H9 (cell line): ENCODE results near the gene ENDOV. TPM values are rescaled to one million over a fixed set of nuclear protein-coding genes. Genes with fewer than 3 reads are reported as not detected.

ENCODE experiments used
- DNase-seq: peaks from one replicate; pipeline ENCODE4 v3.0.0-alpha.2; 2017
- H2AFZ ChIP-seq: one replicate; pipeline ENCODE4 v1.6.1; 2013; ENCODE audit warnings: mild to moderate bottlenecking, low read length, control low read depth, moderate library complexity
- H2AK5ac ChIP-seq: 2 replicates; pipeline ENCODE4 v1.6.1; 2013; ENCODE audit warnings: low read length, control low read depth, mixed read lengths; ENCODE audit not compliant: insufficient read length
- H2BK120ac ChIP-seq: one replicate; pipeline ENCODE4 v1.6.1; 2013; ENCODE audit warnings: low read depth, mild to moderate bottlenecking, low read length, control low read depth, inconsistent platforms; ENCODE audit not compliant: poor library complexity, severe bottlenecking
- H2BK12ac ChIP-seq: 2 replicates; pipeline ENCODE4 v1.6.1; 2013; ENCODE audit warnings: low read length, control low read depth, mixed read lengths, low read depth; ENCODE audit not compliant: insufficient read length
- H2BK15ac ChIP-seq: 2 replicates; pipeline ENCODE4 v1.6.1; 2013; ENCODE audit warnings: low read depth, low read length, control low read depth
- H2BK20ac ChIP-seq: one replicate; pipeline ENCODE4 v1.6.1; 2013; ENCODE audit warnings: low read depth, mild to moderate bottlenecking, low read length, control low read depth, inconsistent platforms; ENCODE audit not compliant: poor library complexity, severe bottlenecking
- H2BK5ac ChIP-seq: 2 replicates; pipeline ENCODE4 v1.6.1; 2013; ENCODE audit warnings: low read length, control low read depth, mixed read lengths; ENCODE audit not compliant: insufficient read length
- H3K14ac ChIP-seq: 2 replicates; pipeline ENCODE4 v1.6.1; 2013; ENCODE audit warnings: low read length, control low read depth; ENCODE audit not compliant: insufficient read depth
- H3K18ac ChIP-seq: 2 replicates; pipeline ENCODE4 v1.6.1; 2013; ENCODE audit warnings: low read depth, mild to moderate bottlenecking, mixed read lengths, low read length, control low read depth; ENCODE audit not compliant: insufficient read length
- H3K23ac ChIP-seq: 2 replicates; pipeline ENCODE4 v1.6.1; 2013; ENCODE audit warnings: low read length, control low read depth, mixed read lengths, low read depth; ENCODE audit not compliant: insufficient read length
- H3K23me2 ChIP-seq: 2 replicates; pipeline ENCODE4 v1.6.1; 2013; ENCODE audit warnings: low read depth, mild to moderate bottlenecking, mixed read lengths, low read length, control low read depth; ENCODE audit not compliant: insufficient read length, poor library complexity, severe bottlenecking
- H3K27ac ChIP-seq: 2 replicates; pipeline ENCODE4 v1.5.1; 2013; ENCODE audit warnings: low read length, control low read depth, mixed read lengths, low read depth; ENCODE audit not compliant: insufficient read length
- H3K27me3 ChIP-seq: 2 replicates; pipeline ENCODE4 v1.6.1; 2013; ENCODE audit warnings: low read length, control low read depth, inconsistent platforms; ENCODE audit not compliant: insufficient read depth
- H3K4ac ChIP-seq: 2 replicates; pipeline ENCODE4 v1.6.1; 2013; ENCODE audit warnings: low read depth, mild to moderate bottlenecking, control low read depth, inconsistent platforms, low read length, moderate library complexity
- H3K4me1 ChIP-seq: 2 replicates; pipeline ENCODE4 v1.6.1; 2013; ENCODE audit warnings: low read length, control low read depth, inconsistent platforms; ENCODE audit not compliant: insufficient read depth
- H3K4me2 ChIP-seq: 2 replicates; pipeline ENCODE4 v1.6.1; 2013; ENCODE audit warnings: low read length, control low read depth, mixed read lengths; ENCODE audit not compliant: insufficient read length, insufficient read depth
- H3K56ac ChIP-seq: 2 replicates; pipeline ENCODE4 v1.6.1; 2013; ENCODE audit warnings: low read depth, mild to moderate bottlenecking, mixed read lengths, low read length, control low read depth; ENCODE audit not compliant: insufficient read length
- H3K79me1 ChIP-seq: 2 replicates; pipeline ENCODE4 v1.6.1; 2013; ENCODE audit warnings: low read depth, mild to moderate bottlenecking, moderate library complexity, low read length, control low read depth, inconsistent platforms; ENCODE audit not compliant: insufficient read depth, poor library complexity, severe bottlenecking
- H3K79me2 ChIP-seq: 2 replicates; pipeline ENCODE4 v1.6.1; 2013; ENCODE audit warnings: low read length, control low read depth, inconsistent platforms; ENCODE audit not compliant: insufficient read depth
- H3K9ac ChIP-seq: 2 replicates; pipeline ENCODE4 v1.6.1; 2013; ENCODE audit warnings: low read length, control low read depth, mixed read lengths; ENCODE audit not compliant: insufficient read length; ENCODE audit errors: extremely low read depth
- H3K9me3 ChIP-seq: one replicate; pipeline ENCODE4 v1.6.1; 2013; ENCODE audit warnings: low read depth, low read length, inconsistent platforms; ENCODE audit not compliant: control insufficient read depth
- H3T11ph ChIP-seq: one replicate; pipeline ENCODE4 v1.6.1; 2013; ENCODE audit warnings: mild to moderate bottlenecking, low read length, control low read depth, inconsistent platforms
- H4K20me1 ChIP-seq: one replicate; pipeline ENCODE4 v1.6.1; 2013; ENCODE audit not compliant: control insufficient read depth, insufficient read length, insufficient read depth
- H4K5ac ChIP-seq: 2 replicates; pipeline ENCODE4 v1.6.1; 2013; ENCODE audit warnings: low read depth, mild to moderate bottlenecking, mixed read lengths, low read length, control low read depth; ENCODE audit not compliant: insufficient read length
- H4K8ac ChIP-seq: replicated peaks from 2 replicates; pipeline ENCODE4 v1.6.1; 2013; ENCODE audit warnings: low read length, control low read depth, mixed read lengths, low read depth; ENCODE audit not compliant: insufficient read length
- H4K91ac ChIP-seq: 2 replicates; pipeline ENCODE4 v1.6.1; 2013; ENCODE audit warnings: low read depth, mild to moderate bottlenecking, moderate library complexity, mixed read lengths, low read length, control low read depth; ENCODE audit not compliant: insufficient read length
- H3K27ac Mint-ChIP-seq, 3 experiments: 2 replicates in 2 of 3; 3 replicates in 1 of 3; pipeline ENCODE4 v1.8.0; 2020 to 2021; ENCODE audit warnings: mixed read lengths in 3 of 3, mild to moderate bottlenecking in 1 of 3, moderate library complexity in 1 of 3
- H3K27me3 Mint-ChIP-seq: 2 replicates; pipeline ENCODE4 v1.8.0; 2021; ENCODE audit warnings: low read depth, mild to moderate bottlenecking, moderate library complexity, mixed read lengths
- H3K36me3 Mint-ChIP-seq, 3 experiments: 2 replicates in 2 of 3; 3 replicates in 1 of 3; pipeline ENCODE4 v1.8.0; 2020 to 2021; ENCODE audit warnings: low read depth in 3 of 3, mixed read lengths in 3 of 3; ENCODE audit not compliant: insufficient read depth in 1 of 3
- H3K4me1 Mint-ChIP-seq, 2 experiments: 2 replicates each; pipeline ENCODE4 v1.8.0; 2020; ENCODE audit warnings: mixed read lengths in 2 of 2
- H3K4me3 Mint-ChIP-seq, 2 experiments: 2 replicates in 1 of 2; 3 replicates in 1 of 2; pipeline ENCODE4 v1.8.0; 2020 to 2021; ENCODE audit warnings: mild to moderate bottlenecking in 2 of 2, mixed read lengths in 2 of 2, moderate library complexity in 1 of 2
- H3K9me3 Mint-ChIP-seq, 2 experiments: 2 replicates in 1 of 2; 3 replicates in 1 of 2; pipeline ENCODE4 v1.8.0; 2020; ENCODE audit warnings: mild to moderate bottlenecking in 2 of 2, mixed read lengths in 2 of 2, moderate library complexity in 1 of 2
- WGBS: extraction: QIAGEN DNeasy Blood & Tissue Kit; methylation state at CpG from one replicate; pipeline ENCODE4 v1.1.7; 2013; ENCODE audit warnings: missing lambda C conversion rate, low lambda C conversion rate, mixed read lengths; ENCODE audit not compliant: insufficient read length; ENCODE audit errors: extremely low coverage; 5-methylcytosine and 5-hydroxymethylcytosine counted together
- total RNA-seq: library from RNA; stranded (reverse); gene quantifications from 2 replicates; pipeline ENCODE4 v1.2.1, GENCODE V29; 2021
- TF ChIP-seq, protein P1 (sequence below): fragments of 200-600 bp; sonication (generic); conservative IDR thresholded peaks from 3 replicates; pipeline ENCODE4 v1.8.0; 2021; ENCODE audit warnings: antibody characterized with exemption, mild to moderate bottlenecking

ENDOV gene
- total RNA-seq, 1 experiment from 2014 or later = 17.1 TPM

DNA sequence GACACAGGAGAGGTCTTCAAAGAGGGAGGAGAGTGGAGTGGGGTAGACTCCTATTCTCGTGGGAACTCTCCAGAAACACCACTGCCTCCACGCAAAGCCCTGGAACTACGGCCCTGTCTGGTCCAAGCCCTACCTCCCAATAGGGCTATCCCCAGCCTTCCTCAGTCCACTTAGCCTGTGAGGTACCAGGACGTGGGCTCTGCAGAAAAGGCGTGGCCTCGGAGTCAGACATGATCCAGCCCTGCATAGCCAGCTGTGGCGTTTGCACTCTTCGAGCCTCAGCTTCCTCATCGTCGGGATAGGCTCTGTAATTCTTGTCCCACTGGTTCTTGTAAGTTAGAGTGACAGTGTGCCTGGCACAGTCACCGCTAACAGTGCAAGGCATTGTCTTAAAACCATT lies 13.8 kb downstream of the ENDOV start:
- no peak overlapping the region for H2AFZ ChIP-seq
- H2BK12ac ChIP-seq = no peak overlapping the region
- peaks cover 6% of the 10 kb centered on the region for H3K27me3 Mint-ChIP-seq
- no peak overlapping the region; a peak in 1 of 7 replicates for H3K27ac Mint-ChIP-seq
- no peaks in the 10 kb centered on the region for H3K36me3 Mint-ChIP-seq
- no peak overlapping the region for H4K8ac ChIP-seq
- no peak overlapping the region for H3K14ac ChIP-seq
- H3K56ac ChIP-seq = no peak overlapping the region
- no peaks in the 10 kb centered on the region for H3K4me1 ChIP-seq
- H2BK5ac ChIP-seq = no peak overlapping the region
- H3T11ph ChIP-seq = no peak overlapping the region
- H3K9ac ChIP-seq = no peak overlapping the region
- H3K79me1 ChIP-seq = no peaks in the 10 kb centered on the region
- H3K23me2 ChIP-seq = no peaks in the 10 kb centered on the region
- H4K5ac ChIP-seq = no peak overlapping the region
- H3K4ac ChIP-seq = no peak overlapping the region
- H2BK15ac ChIP-seq = no peak overlapping the region
- H3K23ac ChIP-seq = no peak overlapping the region
- H3K4me2 ChIP-seq = no peak overlapping the region
- no peaks in the 10 kb centered on the region for H3K27me3 ChIP-seq
- H2AK5ac ChIP-seq = no peak overlapping the region
- H3K9me3 Mint-ChIP-seq = no peaks in the 10 kb centered on the region
- no CpG with 5 or more reads among the region's 11 CpGs for WGBS
- no peaks in the 10 kb centered on the region for H3K9me3 ChIP-seq
- no peak overlapping the region for H2BK120ac ChIP-seq
- H3K4me3 Mint-ChIP-seq = no peak overlapping the region
- no peaks in the 10 kb centered on the region for H4K20me1 ChIP-seq
- DNase-seq = no peak
- no peak overlapping the region for H4K91ac ChIP-seq
- no peak overlapping the region for H3K27ac ChIP-seq
- TF ChIP-seq, protein P1, sequence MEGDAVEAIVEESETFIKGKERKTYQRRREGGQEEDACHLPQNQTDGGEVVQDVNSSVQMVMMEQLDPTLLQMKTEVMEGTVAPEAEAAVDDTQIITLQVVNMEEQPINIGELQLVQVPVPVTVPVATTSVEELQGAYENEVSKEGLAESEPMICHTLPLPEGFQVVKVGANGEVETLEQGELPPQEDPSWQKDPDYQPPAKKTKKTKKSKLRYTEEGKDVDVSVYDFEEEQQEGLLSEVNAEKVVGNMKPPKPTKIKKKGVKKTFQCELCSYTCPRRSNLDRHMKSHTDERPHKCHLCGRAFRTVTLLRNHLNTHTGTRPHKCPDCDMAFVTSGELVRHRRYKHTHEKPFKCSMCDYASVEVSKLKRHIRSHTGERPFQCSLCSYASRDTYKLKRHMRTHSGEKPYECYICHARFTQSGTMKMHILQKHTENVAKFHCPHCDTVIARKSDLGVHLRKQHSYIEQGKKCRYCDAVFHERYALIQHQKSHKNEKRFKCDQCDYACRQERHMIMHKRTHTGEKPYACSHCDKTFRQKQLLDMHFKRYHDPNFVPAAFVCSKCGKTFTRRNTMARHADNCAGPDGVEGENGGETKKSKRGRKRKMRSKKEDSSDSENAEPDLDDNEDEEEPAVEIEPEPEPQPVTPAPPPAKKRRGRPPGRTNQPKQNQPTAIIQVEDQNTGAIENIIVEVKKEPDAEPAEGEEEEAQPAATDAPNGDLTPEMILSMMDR = no peak
- no peaks in the 10 kb centered on the region for H3K79me2 ChIP-seq
- H3K4me1 Mint-ChIP-seq = peaks cover 4 to 10% of the 10 kb centered on the region in 2 experiments
- no peak overlapping the region for H2BK20ac ChIP-seq
- H3K18ac ChIP-seq = no peak overlapping the region
